OCI-LY3 (cell line): ENCODE measurements around the gene NAPA.

Source experiments
- H2AFZ ChIP-seq: fragments of 200-600, 300-600 bp; shearing (Covaris generic); 2 replicates; pipeline ENCODE4 v1.6.0; 2014; ENCODE audit warnings: antibody characterized with exemption, low read depth, low read length
- H3K27ac ChIP-seq: fragments of 200-600, 300-600 bp; sonication (generic); 2 replicates; pipeline ENCODE4 v1.5.1; 2014; ENCODE audit warnings: mild to moderate bottlenecking, low read length, moderate library complexity, mixed read lengths
- H3K27me3 ChIP-seq: fragments of 200-600, 300-600 bp; sonication (generic); 2 replicates; pipeline ENCODE4 v1.6.1; 2014; ENCODE audit warnings: low read depth, low read length, mixed read lengths
- H3K36me3 ChIP-seq: fragments of 200-600, 300-600 bp; sonication (generic); replicated peaks from 2 replicates; pipeline ENCODE3; 2014; ENCODE audit warnings: low read depth, low read length, mixed read lengths
- H3K4me1 ChIP-seq: fragments of 300-600, 200-600 bp; sonication (generic); 2 replicates; pipeline ENCODE4 v1.6.1; 2014; ENCODE audit warnings: low read length, mixed read lengths
- H3K4me2 ChIP-seq: fragments of 200-600, 300-600 bp; sonication (generic); 2 replicates; pipeline ENCODE4 v1.6.1; 2014; ENCODE audit warnings: low read length, mixed read lengths
- H3K4me3 ChIP-seq: fragments of 300-600, 200-600 bp; sonication (generic); 2 replicates; pipeline ENCODE4 v1.5.1; 2014; ENCODE audit warnings: antibody characterized with exemption, mild to moderate bottlenecking, low read length, moderate library complexity
- H3K79me2 ChIP-seq: fragments of 300-600, 200-600 bp; shearing (Covaris generic); 2 replicates; pipeline ENCODE4 v1.6.1; 2014; ENCODE audit warnings: mild to moderate bottlenecking, low read length, mixed read lengths
- H3K9ac ChIP-seq: fragments of 300-600, 200-600 bp; shearing (Covaris generic); 2 replicates; pipeline ENCODE4 v1.6.0; 2014; ENCODE audit warnings: mild to moderate bottlenecking, low read length, moderate library complexity
- H3K9me3 ChIP-seq: fragments of 200-600, 300-600 bp; shearing (Covaris generic); 2 replicates; pipeline ENCODE4 v1.6.1; 2014; ENCODE audit warnings: low read length, mixed read lengths; ENCODE audit not compliant: insufficient read depth
- H4K20me1 ChIP-seq: fragments of 200-600, 300-600 bp; sonication (generic); 2 replicates; pipeline ENCODE4 v1.6.1; 2016; ENCODE audit warnings: low read length, mixed read lengths; ENCODE audit not compliant: insufficient read depth
- CTCF ChIP-seq: fragments of 200-600, 300-600 bp; sonication (generic); IDR thresholded peaks from 2 replicates; pipeline ENCODE4 v1.5.1; 2014; ENCODE audit warnings: antibody characterized with exemption, low read length, low read depth
- EZH2phosphoT487 ChIP-seq: fragments of 200-600 bp; shearing (Covaris generic); IDR thresholded peaks from 2 replicates; pipeline ENCODE4 v1.6.1; 2018; ENCODE audit warnings: antibody characterized with exemption, mixed run types, low read depth

The NAPA gene

GRCh38 chr19:47438793-47439220 lies 76.1 kb downstream of the NAPA start:
- Histone ChIP-seq H3K27ac (no peak overlapping the region), H3K4me3 (no peak overlapping the region), H2AFZ (no peak overlapping the region), H3K9me3 (no peaks in the 10 kb centered on the region), H3K27me3 (peaks cover 42% of the 10 kb centered on the region), H3K4me1 (peaks cover 18% of the 10 kb centered on the region), H3K79me2 (no peaks in the 10 kb centered on the region), H3K9ac (no peak overlapping the region), H3K4me2 (0 out of 2 replicates have a peak overlapping the region, but pooled peaks have one; percentile 25), H4K20me1 (no peaks in the 10 kb centered on the region), H3K36me3 (no peaks in the 10 kb centered on the region)
- TF ChIP-seq EZH2phosphoT487, result no peak
- no peak for TF ChIP-seq CTCF
